ENCODE data around the gene RAB8B. TPM values are rescaled to one million over a fixed set of nuclear protein-coding genes. Genes with fewer than 3 reads are reported as not detected.

The RAB8B gene
- total RNA-seq, 1 experiment from 2014 or later = 33.8 TPM

DNA sequence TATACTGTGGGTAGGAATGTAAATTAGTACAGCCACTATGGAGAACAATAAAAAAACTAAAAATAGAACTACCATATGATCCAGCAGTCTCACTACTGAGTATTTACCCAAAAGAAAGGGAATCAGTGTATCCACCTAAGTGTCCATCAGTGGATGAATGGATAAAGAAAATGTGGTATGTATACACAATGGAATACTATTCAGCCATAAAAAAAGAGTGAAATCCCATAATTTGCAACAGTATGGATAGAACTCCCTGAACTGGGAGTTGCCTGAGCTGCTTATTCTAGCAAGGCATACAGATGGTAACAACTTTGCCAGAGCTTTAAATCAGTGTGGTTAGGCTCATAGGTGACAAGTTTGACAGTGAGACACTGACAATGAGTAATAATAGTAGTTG, 71.9 kb downstream of the RAB8B start:
- no peak overlapping the region for H3K4ac ChIP-seq (ENCODE audit: low read depth, low read length)
- no peak for DNase-seq
- no peak overlapping the region for H2BK12ac ChIP-seq (ENCODE audit: insufficient read length, low read depth, low read length)
- H3K4me1 ChIP-seq (ENCODE audit: insufficient read depth, low read length) = no peaks in the 10 kb centered on the region
- no peaks in the 10 kb centered on the region for H4K20me1 ChIP-seq (ENCODE audit: control insufficient read depth, insufficient read depth, insufficient read length)
- H2BK120ac ChIP-seq (ENCODE audit: low read depth, low read length, poor library complexity, severe bottlenecking) = no peak overlapping the region
- H3K23ac ChIP-seq (ENCODE audit: insufficient read length, low read depth, low read length) = no peak overlapping the region
- no peak overlapping the region for H2BK15ac ChIP-seq (ENCODE audit: low read depth, low read length)
- H3K4me3 Mint-ChIP-seq = no peak overlapping the region
- H4K5ac ChIP-seq (ENCODE audit: insufficient read length, low read depth, low read length) = no peak overlapping the region
- no peaks in the 10 kb centered on the region for H3K9me3 ChIP-seq (ENCODE audit: control insufficient read depth, low read depth, low read length)
- no peak overlapping the region for H3K27ac Mint-ChIP-seq
- peaks cover 21 to 43% (median 39%) of the 10 kb centered on the region in 3 experiments for H3K36me3 Mint-ChIP-seq (ENCODE audit: insufficient read depth in 1 of 3, low read depth in 3 of 3)
- H3K14ac ChIP-seq (ENCODE audit: insufficient read depth, low read length) = no peak overlapping the region
- H3K27me3 Mint-ChIP-seq (ENCODE audit: low read depth) = no peaks in the 10 kb centered on the region
- no peaks in the 10 kb centered on the region for H3K79me2 ChIP-seq (ENCODE audit: insufficient read depth, low read length)
- H3K18ac ChIP-seq (ENCODE audit: insufficient read length, low read depth, low read length) = no peak overlapping the region
- no peaks in the 10 kb centered on the region for H3K23me2 ChIP-seq (ENCODE audit: insufficient read length, low read depth, low read length, poor library complexity, severe bottlenecking)
- no peak overlapping the region for H2BK5ac ChIP-seq (ENCODE audit: insufficient read length, low read length)
- no peaks in the 10 kb centered on the region for H3K27me3 ChIP-seq (ENCODE audit: insufficient read depth, low read length)
- no peak overlapping the region for H3T11ph ChIP-seq (ENCODE audit: low read length)
- no peak overlapping the region for H3K27ac ChIP-seq (ENCODE audit: insufficient read length, low read depth, low read length)
- H3K4me1 Mint-ChIP-seq = peaks cover 6 to 11% of the 10 kb centered on the region in 2 experiments
- H2AK5ac ChIP-seq (ENCODE audit: insufficient read length, low read length) = no peak overlapping the region
- no peak overlapping the region for H4K8ac ChIP-seq (replicated peaks; ENCODE audit: insufficient read length, low read depth, low read length)
- H2AFZ ChIP-seq (ENCODE audit: low read length) = no peak overlapping the region
- H3K4me2 ChIP-seq (ENCODE audit: insufficient read depth, insufficient read length, low read length) = no peak overlapping the region
- TF ChIP-seq, protein P1, sequence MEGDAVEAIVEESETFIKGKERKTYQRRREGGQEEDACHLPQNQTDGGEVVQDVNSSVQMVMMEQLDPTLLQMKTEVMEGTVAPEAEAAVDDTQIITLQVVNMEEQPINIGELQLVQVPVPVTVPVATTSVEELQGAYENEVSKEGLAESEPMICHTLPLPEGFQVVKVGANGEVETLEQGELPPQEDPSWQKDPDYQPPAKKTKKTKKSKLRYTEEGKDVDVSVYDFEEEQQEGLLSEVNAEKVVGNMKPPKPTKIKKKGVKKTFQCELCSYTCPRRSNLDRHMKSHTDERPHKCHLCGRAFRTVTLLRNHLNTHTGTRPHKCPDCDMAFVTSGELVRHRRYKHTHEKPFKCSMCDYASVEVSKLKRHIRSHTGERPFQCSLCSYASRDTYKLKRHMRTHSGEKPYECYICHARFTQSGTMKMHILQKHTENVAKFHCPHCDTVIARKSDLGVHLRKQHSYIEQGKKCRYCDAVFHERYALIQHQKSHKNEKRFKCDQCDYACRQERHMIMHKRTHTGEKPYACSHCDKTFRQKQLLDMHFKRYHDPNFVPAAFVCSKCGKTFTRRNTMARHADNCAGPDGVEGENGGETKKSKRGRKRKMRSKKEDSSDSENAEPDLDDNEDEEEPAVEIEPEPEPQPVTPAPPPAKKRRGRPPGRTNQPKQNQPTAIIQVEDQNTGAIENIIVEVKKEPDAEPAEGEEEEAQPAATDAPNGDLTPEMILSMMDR (conservative IDR thresholded peaks at IDR 0.05) = no peak
- H3K9ac ChIP-seq (ENCODE audit: extremely low read depth, insufficient read length, low read length) = no peak overlapping the region
- H3K9me3 Mint-ChIP-seq = peaks cover 0 to 4% of the 10 kb centered on the region in 2 experiments; a peak in 2 of 5 replicates
- H2BK20ac ChIP-seq (ENCODE audit: low read depth, low read length, poor library complexity, severe bottlenecking) = no peak overlapping the region
- no peaks in the 10 kb centered on the region for H3K79me1 ChIP-seq (ENCODE audit: insufficient read depth, low read depth, low read length, poor library complexity, severe bottlenecking)
- no peak overlapping the region for H3K56ac ChIP-seq (ENCODE audit: insufficient read length, low read depth, low read length)
- H4K91ac ChIP-seq (ENCODE audit: insufficient read length, low read depth, low read length) = no peak overlapping the region

All from H9 (cell line).